Measurements from ENCODE around the gene FRY. TPM values are rescaled to one million over a fixed set of nuclear protein-coding genes. Genes with fewer than 3 reads are reported as not detected.

The FRY gene
- total and polyA plus RNA-seq, 10 donors: 0.80 to 30.0 (median 23.5) TPM

DNA sequence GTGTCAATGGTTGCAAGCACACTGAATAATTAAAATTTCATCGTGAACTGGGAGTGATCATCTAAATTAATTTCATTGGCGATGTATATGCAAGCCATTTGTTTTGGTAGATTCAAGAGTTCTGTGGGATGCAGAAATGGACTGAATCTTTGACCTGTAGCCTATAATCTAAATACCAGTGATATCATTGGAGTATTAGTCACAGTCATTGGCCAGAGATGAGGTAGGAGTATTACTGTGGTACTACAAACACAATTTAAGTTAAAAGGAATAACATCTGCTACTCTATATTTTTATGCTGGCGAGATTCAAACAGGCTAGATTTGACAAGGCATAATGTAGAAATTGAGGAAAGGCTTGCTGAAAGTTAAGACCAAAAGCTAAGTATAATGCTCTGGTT, 14.0 kb downstream of the FRY start:
- no peaks in the 10 kb centered on the region for H3K27me3 ChIP-seq (replicated peaks in 1 of 7)
- TF ChIP-seq POLR2A (IDR thresholded peaks at IDR 0.05) (no peak), POLR2AphosphoS5 (IDR thresholded peaks at IDR 0.05) (no peak)
- TF ChIP-seq, protein P1, sequence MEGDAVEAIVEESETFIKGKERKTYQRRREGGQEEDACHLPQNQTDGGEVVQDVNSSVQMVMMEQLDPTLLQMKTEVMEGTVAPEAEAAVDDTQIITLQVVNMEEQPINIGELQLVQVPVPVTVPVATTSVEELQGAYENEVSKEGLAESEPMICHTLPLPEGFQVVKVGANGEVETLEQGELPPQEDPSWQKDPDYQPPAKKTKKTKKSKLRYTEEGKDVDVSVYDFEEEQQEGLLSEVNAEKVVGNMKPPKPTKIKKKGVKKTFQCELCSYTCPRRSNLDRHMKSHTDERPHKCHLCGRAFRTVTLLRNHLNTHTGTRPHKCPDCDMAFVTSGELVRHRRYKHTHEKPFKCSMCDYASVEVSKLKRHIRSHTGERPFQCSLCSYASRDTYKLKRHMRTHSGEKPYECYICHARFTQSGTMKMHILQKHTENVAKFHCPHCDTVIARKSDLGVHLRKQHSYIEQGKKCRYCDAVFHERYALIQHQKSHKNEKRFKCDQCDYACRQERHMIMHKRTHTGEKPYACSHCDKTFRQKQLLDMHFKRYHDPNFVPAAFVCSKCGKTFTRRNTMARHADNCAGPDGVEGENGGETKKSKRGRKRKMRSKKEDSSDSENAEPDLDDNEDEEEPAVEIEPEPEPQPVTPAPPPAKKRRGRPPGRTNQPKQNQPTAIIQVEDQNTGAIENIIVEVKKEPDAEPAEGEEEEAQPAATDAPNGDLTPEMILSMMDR (IDR thresholded peaks at IDR 0.05 in 8 of 11, conservative IDR thresholded peaks at IDR 0.05 in 3 of 11): no peak
- H3K27ac ChIP-seq: peak overlapping the region in 5 of 8 donors; percentile 56 to 81 (median 63)
- WGBS, 5 donors: 88 to 94% (median 91%) methylated on average over 3 of the region's 3 CpGs
- H3K9me3 ChIP-seq: no peaks in the 10 kb centered on the region
- no peak for DNase-seq
- no peak overlapping the region for H3K4me3 ChIP-seq
- peaks cover 6 to 61% (median 34%) of the 10 kb centered on the region in 6 donors for H3K4me1 ChIP-seq
- intact Hi-C loops (cut with DNase I; ENCODE audit: low total_unique reads): no loop called here
- no peaks in the 10 kb centered on the region for H3K36me3 ChIP-seq

DNA sequence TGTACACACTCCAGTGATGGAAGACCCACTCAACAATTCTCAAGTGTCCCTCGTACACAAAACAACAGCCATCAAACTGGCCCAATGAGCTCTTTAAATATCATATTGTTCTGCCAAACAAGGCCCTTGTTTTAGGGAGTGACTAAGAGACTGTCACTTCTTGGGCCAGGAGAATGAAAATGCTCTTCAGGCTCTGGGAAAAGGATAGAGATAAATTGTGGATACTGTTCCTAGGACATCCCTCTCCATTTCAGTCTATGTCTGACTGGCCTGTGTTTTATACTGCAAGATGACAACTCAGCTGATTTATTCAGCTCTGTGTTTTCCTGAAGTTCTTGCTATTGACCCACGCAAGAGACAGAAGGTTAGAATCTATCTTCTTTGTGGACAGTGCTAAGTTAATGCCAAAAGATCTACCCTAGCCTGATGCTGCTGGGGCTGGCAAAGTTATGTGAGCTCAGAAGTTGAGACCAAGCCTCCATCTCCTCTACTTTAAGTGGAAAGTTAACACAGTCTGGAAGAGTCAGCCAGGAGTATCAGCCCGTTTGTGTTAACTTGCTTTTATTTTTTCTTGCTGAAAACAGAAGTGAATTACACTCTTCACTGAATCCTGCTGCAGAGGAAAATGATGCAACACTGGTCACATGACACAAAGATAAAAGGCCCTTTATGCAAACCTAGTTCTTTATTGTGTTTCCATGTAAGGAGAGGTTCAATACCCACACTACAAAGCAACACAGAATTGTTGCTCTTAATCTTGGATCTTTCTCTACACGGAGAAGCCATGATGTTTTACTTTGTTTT, 14.6 kb downstream of the FRY start:
- TF ChIP-seq POLR2AphosphoS5 (IDR thresholded peaks at IDR 0.05): no peak
- no peak for TF ChIP-seq POLR2A (IDR thresholded peaks at IDR 0.05)
- TF ChIP-seq, protein P1 (IDR thresholded peaks at IDR 0.05 in 8 of 11, conservative IDR thresholded peaks at IDR 0.05 in 3 of 11): no peak
- WGBS, 5 donors: 35 to 44% (median 41%) methylated on average over 4 of the region's 4 CpGs
- H3K4me3 ChIP-seq: no peak overlapping the region
- intact Hi-C loops (cut with DNase I; ENCODE audit: low total_unique reads): no loop called here
- no peaks in the 10 kb centered on the region for H3K27me3 ChIP-seq (replicated peaks in 1 of 7)
- H3K9me3 ChIP-seq: no peaks in the 10 kb centered on the region
- peak overlapping the region in 7 of 8 donors; percentile 36 to 81 (median 59) for H3K27ac ChIP-seq
- H3K4me1 ChIP-seq: peaks cover 6 to 67% (median 36%) of the 10 kb centered on the region in 6 donors
- no peak for DNase-seq
- H3K36me3 ChIP-seq: no peaks in the 10 kb centered on the region

DNA sequence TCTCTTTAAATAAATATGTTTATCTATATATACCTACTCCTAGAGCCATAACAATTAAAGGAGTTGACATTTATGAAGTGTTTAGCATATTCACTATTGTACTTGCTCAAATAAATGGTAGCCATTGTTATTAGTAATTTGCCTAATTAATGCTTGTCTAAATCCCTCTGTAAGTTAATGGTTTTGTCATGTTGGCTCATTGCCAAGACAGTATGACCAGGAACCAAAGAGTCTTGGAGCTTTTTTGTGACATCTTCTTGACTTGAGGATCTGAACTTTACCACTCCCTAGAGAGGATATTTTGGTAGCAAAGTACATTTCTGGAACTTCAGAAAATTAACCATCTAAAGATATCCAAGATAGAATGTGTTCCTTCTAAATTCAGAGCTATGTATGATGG, 15.5 kb downstream of the FRY start:
- Histone ChIP-seq H3K27ac (peak overlapping the region in 6 of 8 donors; percentile 56 to 81 (median 62)), H3K27me3 (replicated peaks in 1 of 7) (no peaks in the 10 kb centered on the region), H3K4me1 (peaks cover 6 to 64% (median 33%) of the 10 kb centered on the region in 6 donors), H3K4me3 (no peak overlapping the region), H3K36me3 (no peaks in the 10 kb centered on the region), H3K9me3 (no peaks in the 10 kb centered on the region)
- TF ChIP-seq, protein P1 (IDR thresholded peaks at IDR 0.05 in 8 of 11, conservative IDR thresholded peaks at IDR 0.05 in 3 of 11): no peak
- no peak for TF ChIP-seq POLR2A (IDR thresholded peaks at IDR 0.05)
- no peak for TF ChIP-seq POLR2AphosphoS5 (IDR thresholded peaks at IDR 0.05)
- intact Hi-C loops (cut with DNase I; ENCODE audit: low total_unique reads): no loop called here
- DNase-seq: no peak

DNA sequence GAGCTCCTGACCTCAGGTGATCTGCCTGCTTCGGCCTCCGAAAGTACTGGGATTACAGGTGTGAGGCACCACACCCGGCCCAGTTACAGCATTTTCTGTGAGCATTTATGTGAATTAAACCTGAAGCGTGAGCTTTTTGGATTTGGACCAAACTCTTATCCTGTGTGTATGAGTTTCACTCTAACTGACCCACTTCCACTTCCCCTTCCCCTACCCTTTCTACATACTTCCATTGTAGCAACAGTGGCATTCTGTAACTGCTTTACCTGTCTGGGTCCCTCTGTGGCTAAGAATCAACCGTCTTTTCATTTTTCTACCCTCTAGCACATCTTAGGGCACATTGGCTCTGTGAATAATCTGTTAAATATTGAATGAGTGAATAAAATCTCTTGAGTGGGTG, 16.2 kb downstream of the FRY start:
- peaks cover 6 to 57% (median 33%) of the 10 kb centered on the region in 6 donors for H3K4me1 ChIP-seq
- intact Hi-C loops (cut with DNase I; ENCODE audit: low total_unique reads): no loop called here
- no peaks in the 10 kb centered on the region for H3K27me3 ChIP-seq (replicated peaks in 1 of 7)
- H3K4me3 ChIP-seq: peak overlapping the region in 1 of 8 donors; percentile 12
- no peaks in the 10 kb centered on the region for H3K36me3 ChIP-seq
- peak overlapping the region in 7 of 8 donors; percentile 21 to 81 (median 59) for H3K27ac ChIP-seq
- 48 to 75% (median 61%) methylated on average over 5 of the region's 5 CpGs for WGBS, 5 donors
- TF ChIP-seq POLR2A (IDR thresholded peaks at IDR 0.05): no peak
- TF ChIP-seq, protein P1 (IDR thresholded peaks at IDR 0.05 in 8 of 11, conservative IDR thresholded peaks at IDR 0.05 in 3 of 11): no peak
- no peak for TF ChIP-seq POLR2AphosphoS5 (IDR thresholded peaks at IDR 0.05)
- no peak for DNase-seq
- H3K9me3 ChIP-seq: no peaks in the 10 kb centered on the region
